NCI-H1417 treated with DMSO at 0.1 percent for 48 hours (cell line): ENCODE data around the gene DHRS3.
"Not testable (repeated sequence)": the region's sequence is repeated elsewhere in the genome, so short reads cannot be mapped to it uniquely, and the experiment has no call there.

Experiments
- DNase-seq: peaks from one replicate; lab custom pipeline; 2025; lab: John Stamatoyannopoulos, UW

Gene DHRS3

GRCh38 chr1:12539320-12539704 is 78.7 kb downstream of the DHRS3 start:
- DNase-seq = no peak

- DNase-seq = not testable (repeated sequence)
These were observed 79.5 kb downstream of the DHRS3 start for GRCh38 chr1:12538536-12538935.

GRCh38 chr1:12537906-12538461 is 80.0 kb downstream of the DHRS3 start:
- no peak for DNase-seq

DNA sequence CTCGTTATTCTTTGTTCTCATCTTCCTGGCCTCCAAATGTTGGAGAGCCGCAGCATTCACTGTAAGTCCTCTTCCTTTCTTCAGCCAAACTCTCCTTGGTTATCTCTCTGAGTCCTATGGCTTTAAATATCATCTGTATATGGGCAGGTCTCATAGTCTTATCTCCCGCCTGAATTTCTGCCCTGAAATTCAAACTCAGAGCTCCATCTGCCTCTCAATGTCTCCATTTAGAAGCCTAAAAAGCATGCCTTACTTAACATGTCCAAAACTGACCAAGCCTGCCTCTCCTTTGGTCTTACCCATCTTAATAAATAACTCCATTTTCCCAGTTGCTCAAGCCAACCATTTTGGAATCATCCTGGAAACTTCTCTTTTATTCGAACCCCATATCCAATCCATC is 80.7 kb downstream of the DHRS3 start:
- no peak for DNase-seq

DNA sequence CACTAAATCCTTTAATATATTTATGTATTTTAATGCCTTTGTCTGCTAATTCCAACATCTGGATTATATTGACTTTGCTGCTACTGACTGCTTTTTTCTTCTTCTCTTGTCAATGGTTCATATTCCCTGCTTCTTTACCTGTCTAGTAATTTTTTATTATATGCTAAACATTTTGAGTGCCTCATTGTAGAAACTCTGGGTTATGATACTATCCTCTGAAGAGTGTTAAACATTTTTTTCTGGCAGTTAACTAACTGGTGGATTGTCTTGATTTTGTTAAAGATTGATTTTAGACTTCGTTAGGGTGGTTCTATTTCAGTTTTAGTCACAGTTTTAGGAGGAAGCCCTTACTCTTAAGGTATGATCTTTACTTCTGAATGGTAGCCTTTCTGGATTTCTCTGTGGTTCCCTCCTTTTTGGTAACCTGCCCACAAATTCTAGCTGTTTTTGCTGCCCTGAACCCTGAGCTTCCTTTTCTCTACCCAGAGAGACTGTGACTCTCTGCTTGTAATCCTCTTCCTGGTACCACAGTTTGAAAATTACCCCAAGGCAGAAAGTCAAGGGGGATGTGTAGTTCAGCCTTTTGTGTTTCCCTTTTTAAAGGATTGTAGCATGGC is 81.9 kb downstream of the DHRS3 start:
- DNase-seq = no peak

DNA sequence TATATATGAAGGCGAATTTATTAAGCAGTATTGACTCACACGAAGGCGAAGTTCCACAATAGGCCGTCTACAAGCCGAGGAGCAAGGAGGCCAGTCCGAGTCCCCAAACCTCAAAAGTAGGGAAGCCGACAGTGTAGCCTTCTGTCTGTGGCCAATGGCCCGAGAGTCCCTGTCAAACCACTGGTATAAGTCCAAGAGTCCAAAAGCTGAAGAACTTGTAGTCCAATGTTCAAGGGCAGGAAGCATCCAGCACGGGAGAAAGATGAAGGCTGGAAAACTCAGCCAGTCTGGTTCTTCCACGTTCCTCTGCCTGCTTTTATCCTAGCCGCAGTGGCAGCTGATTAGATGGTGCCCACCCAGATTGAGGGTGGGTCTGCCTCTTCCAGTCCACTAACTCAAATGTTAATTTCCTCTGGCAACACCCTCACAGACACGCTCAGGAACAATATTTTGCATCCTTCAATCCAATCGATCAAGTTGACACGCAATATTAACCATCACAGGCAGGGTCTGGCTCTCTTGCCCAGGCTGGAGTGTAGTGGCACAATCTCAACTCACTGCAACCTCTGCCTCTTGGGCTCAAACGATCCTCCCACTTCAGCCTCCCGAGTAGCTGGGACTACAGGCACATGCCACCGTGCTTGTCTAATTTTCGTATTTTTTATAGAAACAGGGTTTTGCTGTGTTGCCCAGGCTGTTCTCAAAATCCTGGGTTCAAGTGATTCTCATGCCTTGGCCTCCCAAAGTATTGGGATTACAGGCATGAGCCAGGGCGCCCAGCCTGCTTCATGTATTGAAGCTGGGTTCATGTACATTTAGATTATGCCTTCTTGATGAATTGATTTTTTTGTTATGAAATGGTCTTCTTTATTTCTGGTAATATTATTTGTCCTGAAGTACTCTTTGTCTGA is 85.3 kb downstream of the DHRS3 start:
- no peak for DNase-seq

DNA sequence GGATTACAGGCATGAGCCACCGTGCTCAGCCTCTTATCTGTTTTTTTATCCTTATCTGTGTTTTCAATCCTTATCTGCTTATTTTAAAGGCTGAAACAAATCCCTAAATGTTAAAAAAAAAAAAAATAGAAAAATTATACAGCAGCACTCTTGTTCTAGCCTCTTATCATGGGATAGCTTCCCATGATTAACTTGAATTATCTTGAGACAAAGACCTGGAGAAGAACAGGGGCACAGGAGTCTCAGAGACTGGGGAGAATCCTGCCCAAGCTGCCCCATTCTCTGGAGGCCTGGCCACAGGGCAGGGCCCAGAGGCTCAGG is 86.9 kb downstream of the DHRS3 start:
- no peak for DNase-seq

DNA sequence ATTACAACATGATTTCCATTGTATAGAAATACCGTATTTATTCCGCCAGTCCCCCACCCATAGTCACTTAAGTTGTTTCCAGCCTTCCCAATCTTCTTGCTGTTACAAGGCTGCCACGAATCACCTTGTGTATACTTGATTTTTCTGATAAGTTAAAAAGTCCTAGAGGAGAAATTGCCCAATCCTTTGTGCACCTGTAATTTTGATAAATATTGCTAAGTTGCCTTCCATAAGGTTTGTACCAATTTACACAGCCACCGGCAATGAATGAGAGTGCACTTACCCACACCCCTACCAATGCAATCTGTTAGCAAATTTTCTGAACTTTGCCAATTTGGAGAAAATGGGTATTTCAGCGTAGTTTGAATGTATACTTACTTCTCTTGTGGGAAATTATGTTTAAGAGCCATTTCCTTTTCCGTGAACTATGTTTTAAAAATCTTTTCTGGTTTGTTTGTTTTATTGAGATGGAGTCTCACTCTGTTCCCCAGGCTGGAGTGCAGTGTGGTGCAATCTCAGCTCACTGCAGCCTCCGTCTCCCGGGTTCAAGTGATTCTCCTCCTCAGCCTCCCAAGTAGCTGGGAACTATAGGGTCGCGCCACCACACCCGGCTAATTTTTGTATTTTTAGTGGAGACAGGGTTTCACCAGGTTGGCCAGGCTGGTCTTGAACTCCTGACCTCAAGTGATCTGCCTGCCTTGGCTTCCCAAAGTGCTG is 87.4 kb downstream of the DHRS3 start:
- DNase-seq = no peak

GRCh38 chr1:12529640-12530174 is 88.3 kb downstream of the DHRS3 start:
- DNase-seq = no peak

GRCh38 chr1:12528021-12528852 is 89.8 kb downstream of the DHRS3 start:
- no peak for DNase-seq

DNA sequence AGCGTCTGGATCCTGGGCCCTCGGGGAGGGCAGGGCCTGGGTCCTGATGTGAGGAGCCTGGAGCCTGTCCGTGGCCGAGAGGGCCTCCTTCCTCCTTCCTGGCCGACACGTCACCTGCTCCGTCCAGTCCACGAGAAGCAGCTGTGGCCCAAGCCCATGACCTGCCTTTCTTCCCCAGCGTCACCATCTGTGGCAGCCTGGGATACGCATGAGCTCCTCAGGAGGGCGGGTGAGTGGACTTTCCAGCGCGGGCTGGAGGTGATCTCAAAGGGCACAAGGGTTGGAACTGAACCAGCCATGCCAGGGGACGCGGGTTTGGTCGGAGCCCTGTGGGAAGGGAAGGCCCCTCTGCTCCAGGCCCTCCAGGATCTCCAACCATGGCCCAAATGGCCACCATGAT is 90.4 kb downstream of the DHRS3 start:
- no peak for DNase-seq

DNA sequence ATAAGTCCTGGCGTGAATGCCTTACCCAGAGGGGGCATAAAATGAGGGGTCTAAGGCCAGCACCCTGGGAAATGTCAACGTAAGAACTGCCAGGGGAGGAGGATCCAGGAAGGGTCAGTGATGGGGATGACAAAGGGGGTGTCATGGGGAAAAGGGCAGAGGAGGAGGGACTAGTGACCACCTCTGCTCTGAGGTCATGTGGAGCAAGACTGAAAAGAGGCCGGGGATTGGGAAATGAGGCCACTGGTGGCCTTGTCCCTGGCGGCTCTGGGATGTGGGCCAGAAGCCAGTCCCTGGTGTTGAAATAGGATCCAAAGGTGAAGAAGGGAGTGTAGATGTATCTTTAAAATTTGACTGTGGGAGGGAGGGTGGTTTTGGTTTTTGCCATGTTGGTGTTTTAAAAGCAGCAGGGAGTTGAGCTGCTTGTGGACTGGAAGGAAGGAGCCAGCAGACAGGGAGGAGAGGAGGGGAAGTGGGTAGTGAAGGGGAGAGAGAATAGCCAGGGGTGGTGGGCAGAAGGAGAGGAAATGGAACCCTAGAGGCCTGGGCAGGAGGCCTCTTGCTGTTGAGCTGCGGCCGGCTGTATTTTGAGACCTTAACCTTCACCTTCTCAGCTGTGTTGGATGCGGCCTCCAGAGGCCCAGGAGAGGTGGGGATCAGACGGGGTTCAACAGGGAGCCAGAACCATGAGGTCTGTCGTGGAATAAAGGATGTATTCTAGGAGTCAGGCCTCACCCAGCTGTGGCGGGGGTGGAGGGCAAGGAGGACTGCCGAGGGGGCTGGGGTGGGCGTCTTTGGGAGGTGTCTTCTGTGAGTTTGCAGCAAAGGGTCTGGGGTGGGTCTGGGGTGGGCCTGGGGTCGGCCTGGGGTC is 92.5 kb downstream of the DHRS3 start:
- no peak for DNase-seq

DNA sequence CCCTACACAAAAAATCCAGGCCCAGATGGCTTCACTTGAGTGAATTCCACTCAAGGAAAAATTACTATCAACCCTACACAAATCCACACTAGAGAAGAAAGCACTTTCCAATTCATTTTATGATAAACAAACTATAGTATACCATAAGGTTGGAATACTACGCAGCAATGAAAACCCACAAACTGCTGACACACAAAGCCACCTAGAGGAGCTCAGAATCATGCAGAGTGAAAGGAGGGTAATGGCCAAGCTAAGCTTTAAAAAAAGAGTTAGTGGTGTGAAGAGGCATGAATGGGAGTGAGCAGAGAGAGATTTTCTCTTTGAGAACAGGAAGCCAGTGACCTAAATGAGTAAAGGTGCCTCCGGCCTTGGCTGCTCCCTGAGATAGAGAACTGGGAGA is 93.7 kb downstream of the DHRS3 start:
- DNase-seq = no peak

- DNase-seq = not testable (repeated sequence)
These were observed 95.2 kb downstream of the DHRS3 start for GRCh38 chr1:12522780-12523179.

- DNase-seq = no peak
These were observed 96.9 kb downstream of the DHRS3 start for GRCh38 chr1:12521096-12521495.

DNA sequence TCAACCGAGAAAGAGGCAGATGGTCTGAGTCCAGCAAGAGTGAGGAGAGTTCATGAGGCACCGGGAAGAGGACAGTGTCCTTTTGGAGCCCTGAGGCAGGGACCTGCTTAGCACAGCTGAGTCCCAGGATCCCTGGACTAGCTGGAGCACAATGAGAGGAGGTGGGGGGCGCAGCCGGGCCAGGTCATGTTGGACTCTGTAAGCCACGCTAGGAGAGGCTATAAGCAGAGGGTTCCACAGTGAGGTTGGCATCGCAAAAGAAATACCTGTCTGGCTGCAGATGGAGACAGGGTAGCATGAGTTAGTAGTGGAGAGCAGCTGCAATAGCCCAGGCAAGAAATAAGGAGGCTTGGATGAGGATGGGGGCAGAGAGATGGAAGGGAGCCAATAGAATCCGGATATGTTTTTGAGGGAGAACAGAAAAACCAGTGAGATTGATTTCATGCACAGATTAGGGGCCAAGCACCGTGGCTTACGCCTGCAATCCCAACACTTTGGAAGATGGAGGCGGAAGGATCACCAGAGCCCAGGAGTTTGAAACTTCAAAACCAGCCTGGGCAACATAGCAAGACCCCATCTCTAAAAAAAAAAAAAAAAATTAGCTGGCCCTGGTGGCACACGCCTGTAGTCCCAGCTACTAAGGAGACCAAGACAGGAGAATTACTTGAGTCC is 98.2 kb downstream of the DHRS3 start:
- DNase-seq = no peak

- no peak for DNase-seq
These were observed 98.9 kb downstream of the DHRS3 start for GRCh38 chr1:12518931-12519692.
